ENCODE measurements around the gene BCOR. TPM values are rescaled to one million over a fixed set of nuclear protein-coding genes. Genes with fewer than 3 reads are reported as not detected.

The BCOR gene
- total RNA-seq, 1 experiment from 2014 or later, result 18.8 TPM

GRCh38 chrX:40112996-40113395, 15.2 kb upstream of the BCOR start:
- no peak for DNase-seq (ENCODE audit: low read depth)

DNA sequence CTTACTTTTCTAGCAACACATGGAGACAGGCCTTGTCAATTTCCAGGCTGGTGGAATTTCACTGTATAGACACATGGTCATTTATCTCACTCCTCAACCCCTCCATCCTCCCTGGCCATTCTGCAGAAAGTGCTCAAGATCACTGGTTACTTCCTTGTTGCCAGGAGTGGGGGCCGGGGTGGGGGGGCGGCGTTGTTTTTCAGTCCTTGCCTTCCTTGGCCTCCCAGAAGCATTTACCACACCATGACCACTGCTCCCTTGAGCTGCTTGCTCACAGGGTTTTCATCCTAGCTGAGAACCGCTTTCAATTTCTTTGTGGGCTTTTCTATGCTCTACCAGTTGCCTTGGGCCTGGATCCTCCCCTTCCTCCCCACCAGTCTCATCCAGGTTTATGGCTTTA, 14.1 kb upstream of the BCOR start:
- DNase-seq (ENCODE audit: low read depth), result no peak

DNA sequence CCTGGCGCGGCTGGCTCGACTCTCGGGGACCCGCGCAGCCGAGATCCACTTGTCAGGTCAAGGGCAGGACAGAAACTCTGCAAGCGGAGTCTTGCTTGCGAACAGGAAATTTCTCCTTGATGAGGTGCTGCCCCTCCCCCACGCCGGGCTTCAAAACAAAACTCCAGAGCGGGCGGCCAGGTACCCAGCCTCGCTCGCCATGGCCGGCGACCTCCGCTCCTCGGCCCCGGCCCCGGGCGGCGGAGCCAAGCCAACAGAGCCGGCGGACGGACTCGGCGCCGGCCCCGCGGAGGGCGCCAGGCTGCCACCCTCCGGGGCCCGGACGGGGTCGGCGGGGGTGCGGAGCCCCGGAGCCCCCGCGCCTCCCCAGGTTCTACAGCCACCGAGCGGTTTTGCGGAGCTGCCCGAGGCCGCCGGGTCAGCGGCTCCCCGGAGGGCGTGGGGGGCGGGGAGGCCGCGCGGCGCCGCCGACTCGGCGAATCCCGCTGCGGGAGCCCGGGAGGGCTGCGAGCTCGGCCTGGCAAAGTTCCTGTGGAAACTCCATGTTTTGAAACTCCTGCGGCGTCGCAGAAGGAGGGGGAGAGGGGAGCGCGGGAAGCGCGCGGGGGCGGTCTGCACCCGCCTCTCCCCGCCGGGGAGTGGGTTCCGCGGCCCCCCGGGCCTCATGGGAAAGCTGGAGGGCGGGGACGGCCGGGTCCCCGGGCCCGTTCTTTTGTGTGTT, 11.7 kb upstream of the BCOR start:
- DNase-seq (ENCODE audit: low read depth), result no peak

DNA sequence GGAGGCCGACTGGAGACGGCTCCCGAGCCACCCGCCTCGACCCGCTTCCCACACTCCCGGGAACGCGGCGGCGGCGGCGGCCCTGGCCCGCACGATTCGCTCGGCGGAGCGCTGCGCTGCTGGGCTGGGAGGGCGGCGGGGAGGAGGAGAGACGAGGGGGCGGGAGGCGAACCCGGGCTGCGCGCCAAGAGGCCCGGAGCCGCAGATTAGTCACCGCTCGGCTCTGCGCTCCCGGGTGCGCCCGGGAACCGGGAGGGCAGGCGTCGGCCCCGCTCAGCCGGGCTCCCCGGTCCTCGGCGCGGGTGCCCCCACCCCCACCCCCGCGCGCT, 11.2 kb upstream of the BCOR start:
- peak; percentile 67 for DNase-seq (ENCODE audit: low read depth)

- no peak for DNase-seq (ENCODE audit: low read depth)
These were observed 10.6 kb upstream of the BCOR start for GRCh38 chrX:40108162-40108958.

DNA sequence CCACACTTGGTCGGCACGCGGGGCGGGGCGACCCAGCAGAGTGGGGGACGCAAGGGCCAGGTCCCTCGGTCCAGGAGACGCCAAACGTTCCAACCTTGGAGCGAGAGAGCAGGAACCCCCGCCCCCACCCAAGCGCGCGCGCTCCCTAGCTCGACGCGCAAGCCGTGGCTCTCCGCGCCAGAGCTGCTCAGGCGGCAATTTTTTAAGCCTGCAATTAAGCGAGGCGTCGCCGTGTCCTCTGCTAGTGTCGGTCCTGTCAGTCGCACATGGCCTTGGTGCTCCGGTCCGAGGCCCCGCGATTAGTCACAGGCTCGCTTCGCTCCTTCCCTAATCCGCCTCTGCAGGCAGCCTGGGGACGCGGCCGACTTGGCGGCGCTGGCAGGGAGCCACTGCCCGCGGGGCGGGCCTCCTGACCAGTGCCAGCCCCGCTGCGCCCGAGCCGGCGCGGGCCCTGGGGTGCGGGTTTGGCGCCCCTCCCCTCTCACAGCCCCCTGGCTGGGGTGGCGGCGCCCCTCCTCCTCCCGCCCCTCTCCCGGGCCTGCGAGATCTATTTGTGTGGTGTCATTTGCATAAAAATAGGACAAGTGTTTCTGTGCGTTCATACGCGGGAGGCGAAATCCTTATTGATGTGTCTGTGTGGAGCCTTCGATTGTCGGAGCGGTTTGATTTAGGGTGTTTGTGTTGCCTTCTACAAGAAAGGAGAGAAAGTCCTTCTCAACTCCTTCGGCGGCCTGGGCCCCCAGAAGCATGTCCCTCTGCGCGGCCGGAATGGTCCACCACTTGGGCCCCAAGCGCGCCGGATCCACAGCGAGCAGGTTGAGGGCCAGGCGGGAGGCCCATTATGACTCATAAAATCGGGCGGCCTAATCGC, 9.8 kb upstream of the BCOR start:
- DNase-seq (ENCODE audit: low read depth), result no peak

DNA sequence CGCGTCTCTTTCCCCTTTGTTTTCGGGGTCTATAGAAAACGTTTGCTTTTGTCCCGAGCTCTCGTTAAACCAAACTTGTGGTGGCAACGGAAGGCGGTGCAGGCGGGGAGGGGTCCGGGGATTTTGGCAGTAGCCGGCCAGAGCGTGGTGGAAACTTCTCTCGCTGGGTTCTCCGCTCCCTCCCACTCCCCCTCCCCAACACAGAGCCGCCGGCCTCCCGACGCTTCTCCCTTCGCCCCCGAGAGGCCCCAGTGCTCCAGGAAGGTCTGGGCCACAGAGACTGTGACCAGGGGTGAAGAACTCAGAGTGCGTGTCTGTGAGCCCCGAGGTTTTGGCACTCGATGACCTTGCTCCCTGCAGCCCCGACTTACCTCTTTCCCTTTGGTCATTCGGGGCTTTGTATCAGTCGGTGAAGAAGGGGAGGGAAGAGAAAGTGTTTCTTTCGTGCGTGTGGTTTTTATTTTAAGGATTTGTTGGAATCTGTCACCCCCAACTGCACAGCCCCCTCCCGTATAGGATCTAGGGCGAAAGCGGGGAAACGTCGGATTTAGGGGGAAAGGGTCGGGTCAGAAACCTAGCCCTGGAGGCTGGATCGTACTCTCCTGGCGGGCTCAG, 9.0 kb upstream of the BCOR start:
- DNase-seq (ENCODE audit: low read depth), result no peak

DNA sequence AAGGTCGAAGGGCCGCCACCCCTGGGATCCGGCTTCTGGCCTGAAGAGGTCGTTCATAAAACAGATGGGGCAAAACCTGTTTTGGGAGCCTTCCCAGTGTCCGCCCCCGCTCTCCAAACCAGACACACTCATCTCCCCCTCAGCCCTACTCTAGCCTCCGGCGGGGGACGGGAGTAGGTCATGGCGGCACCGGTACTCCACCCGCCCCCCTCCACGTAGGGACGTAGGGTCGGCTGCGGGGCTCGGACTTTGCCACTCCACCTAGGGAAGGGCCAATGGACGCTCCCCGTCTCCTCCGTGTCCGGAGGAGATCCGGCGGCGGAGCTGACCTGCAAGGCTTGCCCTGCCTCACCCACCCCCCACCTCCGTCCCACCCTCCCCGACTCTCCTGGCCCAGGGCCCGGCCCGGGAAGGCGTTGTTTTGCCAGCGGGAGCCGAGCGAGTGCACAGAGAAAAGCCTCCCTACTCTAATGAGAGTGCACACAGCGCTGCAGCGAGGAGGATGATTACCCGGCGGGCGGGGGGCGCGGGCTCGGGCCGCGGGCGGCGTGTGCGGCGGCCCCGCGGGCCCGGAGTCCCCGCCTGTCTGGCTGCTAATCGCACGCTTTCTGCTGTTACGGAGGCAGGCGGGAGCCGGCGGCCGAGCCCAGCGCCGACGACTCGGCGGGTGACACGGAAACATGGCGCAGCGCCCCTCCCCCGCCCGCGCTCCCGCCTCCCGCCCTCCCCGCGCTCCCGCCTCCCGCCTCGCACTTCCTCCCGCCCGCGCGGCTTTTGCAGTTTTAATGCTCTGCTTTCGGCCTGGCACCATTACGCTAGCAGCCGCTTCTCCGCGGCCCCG, 8.3 kb upstream of the BCOR start:
- peak; percentile 49 for DNase-seq (ENCODE audit: low read depth)

DNA sequence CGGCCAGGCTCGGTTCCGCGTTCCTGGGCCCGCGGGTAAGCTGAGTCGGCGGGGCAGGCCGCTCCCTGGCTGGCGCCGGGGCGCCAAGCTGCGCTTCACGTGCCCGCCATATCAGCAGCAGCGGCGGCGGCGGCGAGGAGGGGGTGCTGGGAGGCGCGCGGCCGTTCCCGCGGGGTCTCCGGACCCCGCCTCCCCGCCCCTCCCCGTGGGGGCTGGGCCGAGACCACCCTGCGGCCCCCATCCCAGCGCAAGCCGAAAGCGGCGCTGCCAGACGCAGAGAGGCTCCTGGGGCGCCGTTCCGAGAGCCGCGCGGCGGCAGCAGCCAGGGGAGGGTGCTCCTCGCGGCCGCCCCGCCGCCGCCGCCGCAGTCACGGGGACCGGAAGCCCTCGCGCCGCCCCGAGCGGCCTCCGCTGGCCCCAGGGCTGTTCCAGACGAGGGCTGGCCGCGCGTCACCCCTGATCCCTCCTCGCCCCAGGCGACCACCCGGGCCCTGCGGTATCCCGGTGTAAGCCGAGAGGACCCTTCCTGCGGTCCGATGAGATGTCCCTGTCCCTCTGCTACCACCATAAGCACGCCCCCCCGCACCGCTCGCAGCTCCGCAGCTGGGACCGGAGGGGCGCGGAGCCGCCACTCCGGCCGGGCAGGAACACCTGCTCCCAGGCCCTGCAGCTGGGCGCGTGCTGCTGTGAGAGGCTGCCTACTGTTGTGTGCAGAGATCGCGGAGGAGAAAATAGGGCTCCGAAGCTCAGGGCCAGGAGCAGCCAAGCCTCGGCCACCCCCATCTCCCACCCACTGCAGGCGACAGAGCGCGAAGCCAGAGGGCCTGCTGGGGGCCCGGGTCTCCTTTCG, 7.5 kb upstream of the BCOR start:
- peak; percentile 32 for DNase-seq (ENCODE audit: low read depth)

DNA sequence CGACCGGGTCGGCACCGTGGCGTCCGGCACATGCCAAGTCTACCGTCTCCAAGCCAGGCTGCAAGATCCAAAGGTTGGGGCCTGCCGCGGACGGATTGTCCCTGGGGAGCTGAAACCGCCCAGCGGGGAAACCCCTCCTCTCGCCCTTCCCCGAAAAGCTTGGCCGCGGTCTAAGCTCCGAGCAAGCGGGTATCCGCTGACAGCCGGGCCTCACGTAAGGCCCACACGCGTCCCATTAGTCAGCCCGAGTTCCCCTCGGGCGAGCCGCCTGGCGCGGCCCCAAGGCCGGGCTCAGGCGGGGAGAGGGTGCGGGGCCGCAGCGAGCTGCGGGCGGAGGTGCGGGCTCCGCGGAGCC, 6.8 kb upstream of the BCOR start:
- peak; percentile 53 for DNase-seq (ENCODE audit: low read depth)

DNA sequence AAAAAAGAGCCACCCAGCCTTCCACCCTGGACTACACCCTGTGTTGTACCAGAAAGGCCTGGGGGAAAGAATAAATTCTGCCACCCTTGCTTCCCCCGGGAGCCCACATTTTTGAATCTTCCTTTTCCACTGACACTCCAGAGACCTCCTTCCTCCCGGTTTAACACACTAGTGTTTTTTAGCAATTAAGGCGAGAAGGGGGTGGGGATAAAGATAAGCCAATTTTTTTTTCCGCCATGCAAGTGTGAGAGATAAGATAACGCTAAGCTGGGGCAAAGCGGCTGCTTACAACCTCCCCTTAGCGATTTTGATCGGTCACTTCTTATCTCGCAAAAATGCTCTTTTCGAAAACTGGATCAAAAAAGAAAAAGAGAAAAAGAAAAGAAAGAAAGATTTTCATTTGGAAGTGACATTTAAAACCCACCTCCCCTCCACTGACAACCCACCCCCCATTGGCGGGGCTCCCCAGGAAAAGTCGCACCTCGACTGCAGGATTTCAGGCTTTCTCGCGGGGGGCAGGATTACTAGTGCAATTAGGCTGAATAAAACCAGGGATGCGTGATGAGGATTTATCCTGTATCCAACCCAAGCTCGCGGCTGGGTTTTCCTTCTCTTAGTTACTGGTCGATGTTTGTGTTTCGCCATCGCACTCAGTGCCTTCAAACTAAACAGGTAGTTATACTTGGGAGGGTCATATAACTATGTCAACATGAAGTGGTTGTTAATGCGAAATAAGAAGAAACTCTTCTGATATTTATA, 6.0 kb upstream of the BCOR start:
- DNase-seq (ENCODE audit: low read depth), result no peak

- DNase-seq (ENCODE audit: low read depth), result no peak
These were observed 4.9 kb upstream of the BCOR start for GRCh38 chrX:40102393-40103381.

DNA sequence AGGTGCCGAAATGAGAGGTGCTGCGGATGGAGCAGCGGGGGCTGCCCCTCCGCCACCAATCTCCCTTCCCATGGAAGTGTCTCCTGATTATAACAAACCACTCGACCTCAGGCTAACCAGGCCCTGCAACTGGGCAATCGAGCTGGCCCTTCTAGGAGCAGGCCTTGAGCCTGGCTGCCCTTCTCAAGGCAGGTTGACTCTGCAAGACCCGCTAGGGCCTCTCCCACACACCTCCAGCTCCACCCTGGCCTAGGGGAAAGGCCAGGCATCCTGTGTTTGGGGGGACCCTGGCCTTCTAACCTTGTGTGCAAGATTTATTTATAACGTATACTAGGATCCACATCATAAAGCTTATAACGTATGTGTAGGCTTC, 3.7 kb upstream of the BCOR start:
- no peak for DNase-seq (ENCODE audit: low read depth)

DNA sequence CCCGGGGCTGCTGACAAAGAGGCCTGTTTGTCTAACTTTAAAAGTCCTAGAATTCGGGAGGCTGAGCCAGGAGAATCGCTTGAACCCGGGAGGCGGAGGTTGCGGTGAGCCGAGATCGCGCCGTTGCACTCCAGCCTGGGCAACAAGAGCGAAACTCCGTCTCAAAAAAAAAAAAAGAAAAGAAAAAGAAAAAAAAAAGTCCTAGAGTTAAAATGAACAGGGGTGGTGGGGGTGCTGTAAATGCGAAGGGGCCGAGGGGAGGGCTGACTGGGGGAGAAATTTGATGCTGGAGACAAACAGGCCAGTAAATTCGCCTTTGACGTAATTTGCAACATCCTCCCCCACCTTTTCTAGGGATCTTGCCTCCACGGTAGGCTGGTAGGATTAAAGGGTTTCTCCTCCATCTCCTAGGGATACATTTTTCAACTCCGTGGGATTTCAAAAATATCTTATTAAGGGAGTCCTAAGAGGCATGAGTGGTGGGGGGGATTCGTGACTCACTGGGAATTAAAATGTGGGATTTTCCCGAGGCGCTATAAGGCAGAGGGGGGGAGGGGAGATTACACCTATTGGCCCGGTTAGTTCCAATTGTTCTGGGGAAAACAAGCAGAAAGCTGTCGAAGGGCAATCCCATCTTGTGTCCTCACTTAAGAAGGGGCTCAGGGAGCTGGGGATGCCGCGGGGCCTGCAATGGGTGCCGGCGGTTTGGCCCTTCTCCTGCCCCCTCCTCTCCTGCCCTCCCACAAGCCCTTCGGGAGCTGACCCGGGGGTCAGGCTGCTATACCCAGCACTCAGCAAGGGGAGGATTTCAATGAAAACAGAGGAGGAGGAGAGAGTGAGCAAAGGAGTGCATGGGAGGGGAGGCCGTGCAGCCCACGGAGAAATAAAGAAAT, 3.0 kb upstream of the BCOR start:
- no peak for DNase-seq (ENCODE audit: low read depth)

DNA sequence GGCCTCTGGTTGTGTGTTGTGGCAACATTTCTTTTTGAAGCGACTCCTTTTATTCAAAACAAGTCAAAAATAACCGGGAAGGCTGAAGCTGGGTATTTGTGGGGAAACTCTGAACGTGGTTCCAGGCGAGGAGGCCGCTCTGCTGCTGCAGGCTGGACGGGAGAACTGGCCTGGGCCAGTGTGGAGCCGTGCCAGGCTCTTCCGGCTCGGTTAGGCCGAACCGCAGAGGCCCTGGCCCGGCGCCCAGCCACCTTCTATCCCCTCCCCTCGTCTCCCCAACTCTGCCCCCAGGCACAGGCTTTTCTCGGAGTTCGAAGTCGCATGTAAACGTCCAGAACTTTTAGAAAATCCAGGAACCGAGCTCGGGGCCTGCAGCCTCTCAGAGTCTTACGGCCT, 2.4 kb upstream of the BCOR start:
- DNase-seq (ENCODE audit: low read depth), result no peak

DNA sequence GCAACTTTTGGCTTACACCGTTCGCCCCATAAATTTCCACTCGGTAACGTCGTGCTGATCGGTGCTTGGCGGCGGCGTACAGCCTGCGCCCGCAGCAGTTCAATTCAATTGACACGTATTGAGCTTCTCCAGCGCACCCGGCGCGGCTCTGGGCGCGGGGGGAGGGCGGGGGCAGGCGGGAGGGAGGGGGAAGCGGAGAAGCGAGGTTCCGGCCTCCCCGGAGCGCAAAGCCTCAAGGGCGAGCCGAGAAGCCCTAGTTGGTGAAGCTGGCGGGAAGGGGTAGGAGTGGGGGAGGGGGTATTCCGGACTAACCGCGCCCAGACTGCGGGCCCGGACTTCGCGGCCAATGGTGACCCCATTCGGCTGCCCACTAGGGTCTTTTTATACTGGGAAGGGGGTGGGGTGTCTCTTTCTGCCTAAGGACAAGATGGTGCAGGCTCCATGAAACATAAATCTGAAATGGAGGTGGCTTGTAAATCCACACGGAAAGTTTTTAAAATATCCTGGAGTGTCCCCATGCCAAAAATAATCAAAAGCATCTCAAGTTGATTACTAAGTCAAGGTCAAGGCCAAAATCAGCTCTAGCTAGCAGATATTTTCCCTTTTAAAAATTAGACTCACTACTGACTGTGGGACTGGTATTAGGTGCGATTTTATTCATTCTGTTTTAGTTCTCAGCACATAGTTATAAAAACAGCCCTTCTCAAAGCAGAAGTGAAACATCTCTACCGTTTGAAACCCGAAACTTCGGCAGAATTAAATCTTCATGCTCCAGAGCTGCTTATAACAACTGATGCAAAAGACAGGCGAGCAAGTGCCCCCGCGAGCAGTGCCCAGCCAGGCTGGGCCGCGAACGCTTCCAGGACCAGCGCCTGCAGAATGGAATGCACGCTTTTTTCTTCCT, 1.5 kb upstream of the BCOR start:
- peak; percentile 20 for DNase-seq (ENCODE audit: low read depth)

All from LHCN-M2 (cell line).